Subcutaneous abdominal adipose tissue (tissue), 5 donors: ENCODE data around the gene PTGDS.

Experiments used
- H3K27ac ChIP-seq: one replicate; pipeline ENCODE4 v1.7.0; 2013; ENCODE audit warnings: low read depth, mild to moderate bottlenecking, inconsistent platforms, low read length, moderate library complexity
- H3K27me3 ChIP-seq, 5 donors: one replicate each; pipeline ENCODE4 v1.7.0; 2013; ENCODE audit warnings: low read length in 5 of 5, inconsistent platforms in 1 of 5; ENCODE audit not compliant: control insufficient read depth in 5 of 5, insufficient read depth in 4 of 5
- H3K36me3 ChIP-seq, 5 donors: one replicate each; pipeline ENCODE4 v1.7.0; 2013; ENCODE audit warnings: low read length in 5 of 5; ENCODE audit not compliant: control insufficient read depth in 5 of 5, insufficient read depth in 5 of 5
- H3K4me1 ChIP-seq, 5 donors: one replicate each; pipeline ENCODE4 v1.7.0; 2013; ENCODE audit warnings: low read length in 5 of 5, mild to moderate bottlenecking in 3 of 5, moderate library complexity in 1 of 5; ENCODE audit not compliant: control insufficient read depth in 5 of 5, insufficient read depth in 5 of 5
- H3K4me3 ChIP-seq, 5 donors: one replicate each; pipeline ENCODE4 v1.7.0; 2013; ENCODE audit warnings: low read length in 5 of 5, low read depth in 1 of 5
- H3K9ac ChIP-seq, 5 donors: one replicate each; pipeline ENCODE4 v1.7.0; 2013; ENCODE audit warnings: low read length in 5 of 5, mild to moderate bottlenecking in 4 of 5, moderate library complexity in 3 of 5
- H3K9me3 ChIP-seq, 5 donors: one replicate each; pipeline ENCODE4 v1.7.0; 2013; ENCODE audit warnings: low read length in 5 of 5; ENCODE audit not compliant: control insufficient read depth in 5 of 5
- donor health status: healthy.
- donor health status: healthy.
- donor health status: healthy.
- donor health status: healthy.
- donor health status: healthy.

PTGDS gene

GRCh38 chr9:137021979-137022661 is 44.8 kb downstream of the PTGDS start:
- no peak overlapping the region for H3K9ac ChIP-seq
- no peak overlapping the region for H3K27ac ChIP-seq
- peaks cover 0 to 35% (median 18%) of the 10 kb centered on the region in 5 donors for H3K36me3 ChIP-seq
- H3K4me3 ChIP-seq: no peak overlapping the region
- H3K4me1 ChIP-seq: peaks cover 2 to 44% (median 32%) of the 10 kb centered on the region in 5 donors
- H3K9me3 ChIP-seq: no peaks in the 10 kb centered on the region
- no peaks in the 10 kb centered on the region for H3K27me3 ChIP-seq

GRCh38 chr9:137022662-137023008 is 45.3 kb downstream of the PTGDS start:
- no peak overlapping the region for H3K4me3 ChIP-seq
- H3K9ac ChIP-seq: no peak overlapping the region
- peaks cover 4 to 49% (median 37%) of the 10 kb centered on the region in 5 donors for H3K4me1 ChIP-seq
- H3K27ac ChIP-seq: no peak overlapping the region
- H3K27me3 ChIP-seq: no peaks in the 10 kb centered on the region
- no peaks in the 10 kb centered on the region for H3K9me3 ChIP-seq
- H3K36me3 ChIP-seq: peaks cover 0 to 30% (median 13%) of the 10 kb centered on the region in 5 donors

GRCh38 chr9:137023157-137023556 is 45.9 kb downstream of the PTGDS start:
- H3K9ac ChIP-seq: peak overlapping the region in 1 of 5 donors; percentile 11
- peak overlapping the region; percentile 10 for H3K27ac ChIP-seq
- no peak overlapping the region for H3K4me3 ChIP-seq
- peaks cover 0 to 25% (median 8%) of the 10 kb centered on the region in 5 donors for H3K36me3 ChIP-seq
- H3K4me1 ChIP-seq: peaks cover 4 to 50% (median 37%) of the 10 kb centered on the region in 5 donors
- no peaks in the 10 kb centered on the region for H3K9me3 ChIP-seq
- no peaks in the 10 kb centered on the region for H3K27me3 ChIP-seq

DNA sequence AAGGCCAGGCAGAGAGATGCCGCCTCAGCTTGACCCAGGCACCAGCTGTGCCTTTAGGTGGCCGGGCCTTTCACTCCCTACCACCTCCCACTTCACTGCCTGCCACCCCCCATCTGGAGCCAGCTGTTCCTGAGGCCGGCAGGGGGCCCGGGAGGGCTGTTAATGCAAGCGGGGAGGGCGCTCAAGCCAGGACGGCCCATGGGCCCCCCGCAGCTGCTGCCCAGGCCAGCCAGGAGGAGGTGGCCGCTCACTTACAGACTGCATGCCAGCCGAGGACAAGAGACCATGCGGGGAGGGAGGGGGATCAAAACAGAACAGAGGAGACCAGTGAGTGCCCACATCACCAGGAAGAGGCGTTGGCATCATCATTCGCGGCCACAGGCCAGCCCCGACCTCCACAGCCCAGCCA is 46.3 kb downstream of the PTGDS start:
- peak overlapping the region in 1 of 5 donors; percentile 11 for H3K9ac ChIP-seq

DNA sequence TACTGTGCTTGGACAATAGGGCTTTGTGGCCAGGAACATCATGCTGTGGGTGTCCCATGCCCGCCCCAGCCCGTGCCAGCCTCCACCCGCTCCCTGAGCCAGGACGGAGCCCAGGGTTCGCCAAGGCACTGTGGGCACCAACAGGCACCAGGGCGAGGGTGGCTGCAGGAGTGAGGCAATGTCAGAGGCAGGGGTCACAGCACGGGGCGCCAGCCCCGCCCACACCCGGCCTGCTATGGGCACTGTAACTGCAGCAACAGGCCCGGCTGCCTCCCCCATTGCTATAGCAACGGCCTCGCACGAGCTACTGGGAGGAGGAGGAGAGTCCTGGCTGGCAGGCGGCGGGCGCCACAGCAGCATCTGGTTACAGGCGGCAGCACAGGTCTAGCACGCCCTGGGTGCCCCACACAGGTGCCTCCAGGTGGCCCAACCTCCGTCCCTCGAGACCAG is 48.2 kb downstream of the PTGDS start:
- Histone ChIP-seq H3K27ac (no peak overlapping the region), H3K27me3 (no peaks in the 10 kb centered on the region), H3K4me1 (peaks cover 4 to 69% (median 53%) of the 10 kb centered on the region in 5 donors), H3K36me3 (peaks cover 0 to 10% (median 5%) of the 10 kb centered on the region in 5 donors), H3K9me3 (no peaks in the 10 kb centered on the region), H3K4me3 (no peak overlapping the region), H3K9ac (no peak overlapping the region)

More for the DNA sequence above, 46.3 kb downstream of the PTGDS start:
- Histone ChIP-seq H3K27me3 (no peaks in the 10 kb centered on the region), H3K4me3 (no peak overlapping the region), H3K27ac (peak overlapping the region; percentile 10), H3K36me3 (peaks cover 0 to 24% (median 8%) of the 10 kb centered on the region in 5 donors), H3K4me1 (peaks cover 4 to 53% (median 41%) of the 10 kb centered on the region in 5 donors), H3K9me3 (no peaks in the 10 kb centered on the region)

DNA sequence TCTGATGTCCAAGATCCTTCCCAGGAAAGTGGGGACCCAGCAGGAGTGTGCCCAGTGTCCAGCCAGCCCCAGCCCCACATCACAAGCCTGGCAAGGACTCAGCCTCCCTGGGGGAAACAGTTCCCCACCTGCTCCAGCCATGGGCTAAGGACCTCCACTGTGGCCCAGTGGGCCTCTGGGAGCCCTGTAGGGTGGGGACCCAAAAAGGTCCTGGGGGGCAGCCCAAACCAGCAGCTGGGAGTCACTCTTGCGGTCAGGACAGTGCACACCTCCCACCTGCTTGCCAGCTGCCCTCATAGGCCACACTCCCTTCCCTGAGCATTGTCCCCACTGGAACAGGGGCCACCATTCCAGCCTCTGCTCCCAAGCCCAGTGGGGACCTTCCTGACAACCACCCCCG is 49.1 kb downstream of the PTGDS start:
- Histone ChIP-seq H3K27me3 (no peaks in the 10 kb centered on the region), H3K4me1 (peaks cover 4 to 74% (median 53%) of the 10 kb centered on the region in 5 donors), H3K27ac (no peak overlapping the region), H3K4me3 (no peak overlapping the region), H3K9me3 (no peaks in the 10 kb centered on the region), H3K36me3 (peaks cover 0 to 4% (median 0%) of the 10 kb centered on the region in 5 donors), H3K9ac (no peak overlapping the region)

DNA sequence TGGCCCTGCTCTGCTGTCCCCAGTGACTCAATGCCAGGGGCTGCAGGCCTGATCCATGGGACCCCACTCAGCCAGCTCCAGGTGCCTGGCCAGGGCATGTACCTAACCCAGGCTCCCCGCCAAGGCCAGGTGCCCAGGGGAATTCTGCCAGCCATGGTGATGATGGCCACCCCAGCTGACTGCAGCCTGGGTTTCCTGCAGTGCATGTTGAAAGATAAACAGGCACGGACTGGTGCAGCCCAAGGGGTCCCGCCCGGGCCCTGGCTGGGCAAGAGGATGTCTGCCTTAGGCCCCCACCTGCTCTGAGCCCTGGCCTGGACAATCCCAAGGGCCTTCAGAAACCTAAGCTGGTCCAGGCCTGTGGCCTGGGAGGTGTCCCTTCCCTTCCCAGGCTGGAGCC is 49.5 kb downstream of the PTGDS start:
- Histone ChIP-seq H3K36me3 (peaks cover 0 to 4% (median 0%) of the 10 kb centered on the region in 5 donors), H3K4me1 (peaks cover 4 to 74% (median 53%) of the 10 kb centered on the region in 5 donors), H3K9me3 (no peaks in the 10 kb centered on the region), H3K27ac (no peak overlapping the region), H3K27me3 (no peaks in the 10 kb centered on the region), H3K4me3 (peak overlapping the region in 4 of 5 donors; percentile 55 to 70 (median 61)), H3K9ac (peak overlapping the region in 4 of 5 donors; percentile 26 to 79 (median 49))

DNA sequence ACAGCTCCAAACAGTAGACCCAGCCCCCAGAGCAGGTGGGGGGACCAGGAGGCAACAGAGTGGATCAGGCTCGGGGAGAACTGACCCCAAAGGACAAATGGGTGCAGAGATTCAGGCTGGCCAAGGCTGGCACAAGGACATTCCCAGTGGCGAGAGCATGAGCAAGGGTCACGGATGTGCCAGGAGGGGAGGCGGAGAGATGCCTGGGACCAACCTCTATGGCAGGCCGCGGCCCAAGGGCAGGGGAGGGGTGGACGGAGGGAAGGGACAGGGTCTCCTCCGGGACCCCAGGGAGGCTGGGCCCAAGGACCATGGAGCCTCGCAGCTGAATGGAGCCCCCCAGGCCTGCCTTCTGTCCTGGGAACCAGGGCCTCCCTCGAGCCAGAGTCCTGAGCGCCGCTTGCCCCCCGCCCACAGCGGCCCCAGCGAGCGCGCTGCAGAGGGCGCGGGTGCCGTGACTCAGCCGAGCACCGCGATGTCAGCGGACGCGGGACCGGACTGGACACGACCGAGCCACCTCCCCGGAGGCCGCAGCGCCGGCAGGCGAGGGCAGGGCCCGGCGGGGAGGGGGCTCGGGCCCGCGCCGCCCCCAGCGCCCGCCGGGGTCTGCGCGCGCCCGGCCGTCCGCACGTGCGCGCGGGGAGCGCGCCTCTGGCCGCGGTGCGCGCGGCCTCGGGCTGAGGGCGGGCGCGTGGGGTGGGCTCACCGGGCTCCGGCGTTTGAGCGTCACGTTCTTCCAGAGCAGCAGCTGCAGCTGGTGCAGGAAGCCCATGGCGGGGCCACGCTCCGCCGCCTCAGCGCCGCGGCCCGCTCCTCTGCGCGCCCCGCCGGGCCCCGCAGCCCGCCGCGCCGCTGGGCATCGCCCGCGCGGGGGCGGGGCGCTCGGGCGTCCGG is 50.3 kb downstream of the PTGDS start, which contains the start of gene ABCA2:
Gene ABCA2, minus strand, starts transcription at position 869 of the 894 bp plus-strand sequence. Its CDS starts 97 bp downstream, at position 772.
- H3K27ac ChIP-seq: no peak within 1 kb of the TSS
- peak within 1 kb of the TSS; percentile 58 to 70 (median 63) for H3K4me3 ChIP-seq
- no peaks in the 10 kb centered on the region for H3K9me3 ChIP-seq
- no peaks in the 10 kb centered on the region for H3K36me3 ChIP-seq
- H3K4me1 ChIP-seq: peaks cover 4 to 80% (median 54%) of the 10 kb centered on the region in 5 donors
- peak within 1 kb of the TSS in 4 of 5 donors; percentile 48 to 79 (median 60) for H3K9ac ChIP-seq
- H3K27me3 ChIP-seq: no peaks in the 10 kb centered on the region

- H3K4me1 ChIP-seq: peaks cover 4 to 77% (median 50%) of the 10 kb centered on the region in 5 donors
- H3K4me3 ChIP-seq: peak overlapping the region; percentile 56 to 70 (median 63)
- H3K9ac ChIP-seq: peak overlapping the region in 4 of 5 donors; percentile 43 to 72 (median 60)
- no peaks in the 10 kb centered on the region for H3K36me3 ChIP-seq
- H3K27ac ChIP-seq: no peak overlapping the region
- no peaks in the 10 kb centered on the region for H3K9me3 ChIP-seq
- H3K27me3 ChIP-seq: no peaks in the 10 kb centered on the region
Measured at GRCh38 chr9:137028263-137029057, 51.2 kb downstream of the PTGDS start.
